Muscle of back (tissue), 13 donors: ENCODE data around the gene PLCB1. TPM values are rescaled to one million over a fixed set of nuclear protein-coding genes. Genes with fewer than 3 reads are reported as not detected.
A peak's percentile ranks its signal among the peaks of the same experiment; 100 is the strongest.
"Not testable (repeated sequence)": the region's sequence is repeated elsewhere in the genome, so short reads cannot be mapped to it uniquely, and the experiment has no call there.

ENCODE experiments used
- DNase-seq, 3 donors: peaks; one replicate each; pipeline versions ENCODE4 v3.0.0 to v3.0.0-alpha.2; 2013
- long read RNA-seq, 9 donors: transcript quantifications; one replicate each; lab custom pipeline, GENCODE V29; 2026
- polyA plus RNA-seq, 10 donors: library from polyadenylated mRNA; unstranded; fragments of 120-200 nt; gene quantifications; one replicate each; pipeline ENCODE4 v1.2.1, GENCODE V29; 2013; ENCODE audit not compliant: insufficient read length in 10 of 10

Gene PLCB1
- polyA plus RNA-seq = 10 to 100 TPM in 6 of 10 donors, 1 to 10 TPM in 4; 7.8 to 16.3 (median 10.9) TPM
- long read RNA-seq, donor 1 = 0 reads
- long read RNA-seq, donor 2 = 0 reads
- long read RNA-seq, donor 3 = 0 reads
- long read RNA-seq, donor 4, full-length matches to known transcripts = 1 of 1 reads
- long read RNA-seq, donor 4, partial matches to known transcripts = 0 of 1 reads
- long read RNA-seq, donor 4, other reads (novel, unspliced or antisense) = 0 of 1 reads
- long read RNA-seq, donor 5, full-length matches to known transcripts = 1 of 1 reads
- long read RNA-seq, donor 5, partial matches to known transcripts = 0 of 1 reads
- long read RNA-seq, donor 5, other reads (novel, unspliced or antisense) = 0 of 1 reads
- long read RNA-seq, donor 6 = 0 reads
- long read RNA-seq, donor 7 = 0 reads
- long read RNA-seq, donor 8 = 0 reads
- long read RNA-seq, donor 9 = 0 reads

- DNase-seq = peak; percentile 83 to 94 (median 90)
These were observed at the start of gene PLCB1 for GRCh38 chr20:8131598-8132483. Gene PLCB1, plus strand, starts transcription at chr20:8132266. Its CDS starts 386 bp downstream, at chr20:8132652.

GRCh38 chr20:8082989-8083388, 49.1 kb upstream of the PLCB1 start:
- peak; percentile 63 to 87 (median 66) for DNase-seq

- no peak for DNase-seq
These were observed 42.4 kb upstream of the PLCB1 start for GRCh38 chr20:8089668-8090067.

GRCh38 chr20:8094415-8094818, 37.6 kb upstream of the PLCB1 start:
- DNase-seq = peak in 2 of 3 donors; percentile 80 to 91

GRCh38 chr20:8094850-8095249, 37.2 kb upstream of the PLCB1 start:
- peak in 1 of 3 donors; percentile 8 for DNase-seq

GRCh38 chr20:8095648-8096572, 36.2 kb upstream of the PLCB1 start:
- no peak for DNase-seq

- DNase-seq = no peak
These were observed 34.8 kb upstream of the PLCB1 start for GRCh38 chr20:8097307-8097706.

- no peak for DNase-seq
These were observed 27.8 kb upstream of the PLCB1 start for GRCh38 chr20:8104252-8104651.

- not testable (repeated sequence) for DNase-seq
These were observed 17.5 kb upstream of the PLCB1 start for GRCh38 chr20:8114612-8115011.

- DNase-seq = no peak
These were observed 16.6 kb upstream of the PLCB1 start for GRCh38 chr20:8115436-8115835.

- DNase-seq = peak; percentile 14 to 72 (median 54)
These were observed 15.8 kb upstream of the PLCB1 start for GRCh38 chr20:8116067-8116811.

GRCh38 chr20:8117636-8118035, 14.4 kb upstream of the PLCB1 start:
- DNase-seq = no peak

GRCh38 chr20:8118039-8118438, 14.0 kb upstream of the PLCB1 start:
- DNase-seq = peak in 1 of 3 donors; percentile 41

- no peak for DNase-seq
These were observed 13.3 kb upstream of the PLCB1 start for GRCh38 chr20:8118760-8119159.

- no peak for DNase-seq
These were observed 10.4 kb upstream of the PLCB1 start for GRCh38 chr20:8121666-8122065.

- DNase-seq = no peak
These were observed 7.4 kb upstream of the PLCB1 start for GRCh38 chr20:8124639-8125038.

GRCh38 chr20:8126181-8126580, 5.9 kb upstream of the PLCB1 start:
- no peak for DNase-seq

- DNase-seq = no peak
These were observed 5.2 kb upstream of the PLCB1 start for GRCh38 chr20:8126841-8127378.

- DNase-seq = no peak
These were observed 4.4 kb upstream of the PLCB1 start for GRCh38 chr20:8127553-8128255.
